Measurements from ENCODE around the gene STPG1. TPM values are rescaled to one million over a fixed set of nuclear protein-coding genes. Genes with fewer than 3 reads are reported as not detected.

STPG1 gene
- total RNA-seq, 5 donors from 2014 or later (not counting 1 experiment from before 2014, with no cell fraction given), result 3.4 to 5.6 (median 5.4) TPM

- 85% methylated on average over 5 of the region's 7 CpGs for WGBS (ENCODE audit: insufficient coverage)
- no peaks in the 10 kb centered on the region for H3K36me3 Mint-ChIP-seq
- H3K4me3 Mint-ChIP-seq, result no peak overlapping the region
- ATAC-seq (replicated peaks in 1 of 4) (no peak), DNase-seq (no peak)
- peaks cover 3 to 4% of the 10 kb centered on the region in 2 donors for H3K27me3 Mint-ChIP-seq
- CTCF ChIA-PET, result no interaction called here
- Histone ChIP-seq H3K9me3 (no peaks in the 10 kb centered on the region), H3K4me3 (ENCODE audit: control insufficient read depth in 1 of 2, extremely low read depth in 1 of 2, low read length in 1 of 2) (no peak overlapping the region), H3K4me1 (ENCODE audit: control insufficient read depth in 1 of 2, extremely low read depth in 1 of 2, insufficient read depth in 2 of 2, low read length in 2 of 2) (peaks cover 0 to 4% of the 10 kb centered on the region in 2 experiments), H3K36me3 (ENCODE audit: control insufficient read depth in 2 of 2, extremely low read depth in 1 of 2, insufficient read depth in 1 of 2, low read length in 1 of 2) (no peaks in the 10 kb centered on the region), H3K27ac (ENCODE audit: low read length) (no peak overlapping the region), H3K27me3 (replicated peaks in 1 of 2; ENCODE audit: control insufficient read depth in 2 of 2, extremely low read depth in 1 of 2, insufficient read depth in 2 of 2, low read length in 1 of 2) (peaks cover 0 to 15% of the 10 kb centered on the region in 2 experiments)
- POLR2A ChIA-PET, result no interaction called here
- H3K27ac Mint-ChIP-seq, result no peak overlapping the region
- no peaks in the 10 kb centered on the region for H3K9me3 Mint-ChIP-seq
- no peaks in the 10 kb centered on the region for H3K4me1 Mint-ChIP-seq
Measured at GRCh38 chr1:24331961-24332673, 81.5 kb downstream of the STPG1 start.

GRCh38 chr1:24329797-24330543 lies 83.6 kb downstream of the STPG1 start:
- DNase-seq (no peak), ATAC-seq (replicated peaks in 1 of 4) (no peak)
- Histone ChIP-seq H3K9me3 (no peaks in the 10 kb centered on the region), H3K4me1 (ENCODE audit: control insufficient read depth in 1 of 2, extremely low read depth in 1 of 2, insufficient read depth in 2 of 2, low read length in 2 of 2) (peaks cover 0 to 4% of the 10 kb centered on the region in 2 experiments), H3K27me3 (replicated peaks in 1 of 2; ENCODE audit: control insufficient read depth in 2 of 2, extremely low read depth in 1 of 2, insufficient read depth in 2 of 2, low read length in 1 of 2) (peaks cover 0 to 15% of the 10 kb centered on the region in 2 experiments), H3K27ac (ENCODE audit: low read length) (no peak overlapping the region), H3K36me3 (ENCODE audit: control insufficient read depth in 2 of 2, extremely low read depth in 1 of 2, insufficient read depth in 1 of 2, low read length in 1 of 2) (no peaks in the 10 kb centered on the region), H3K4me3 (ENCODE audit: control insufficient read depth in 1 of 2, extremely low read depth in 1 of 2, low read length in 1 of 2) (no peak overlapping the region)
- Mint-ChIP-seq H3K27me3 (peaks cover 3 to 12% of the 10 kb centered on the region in 2 donors), H3K9me3 (no peaks in the 10 kb centered on the region), H3K4me3 (no peak overlapping the region), H3K4me1 (peaks cover 0 to 1% (median 0%) of the 10 kb centered on the region in 3 donors), H3K36me3 (no peaks in the 10 kb centered on the region), H3K27ac (no peak overlapping the region)
- no CpG with 5 or more reads among the region's 2 CpGs for WGBS (ENCODE audit: insufficient coverage)
- CTCF ChIA-PET, result interaction anchor here in 1 of 2 donors (0.8 kb wide), 1 partner anchor 11 kb away, joined by 4 read pairs; no protein-coding TSS in a partner anchor
- POLR2A ChIA-PET, result no interaction called here

GRCh38 chr1:24329331-24329730 lies 84.3 kb downstream of the STPG1 start:
- DNase-seq, result no peak
- H3K36me3 ChIP-seq (ENCODE audit: control insufficient read depth in 2 of 2, extremely low read depth in 1 of 2, insufficient read depth in 1 of 2, low read length in 1 of 2), result no peaks in the 10 kb centered on the region
- Mint-ChIP-seq H3K4me1 (peaks cover 0 to 1% (median 0%) of the 10 kb centered on the region in 3 donors), H3K4me3 (no peak overlapping the region), H3K27me3 (peaks cover 3 to 12% of the 10 kb centered on the region in 2 donors), H3K27ac (no peak overlapping the region), H3K9me3 (no peaks in the 10 kb centered on the region), H3K36me3 (no peaks in the 10 kb centered on the region)
- H3K4me3 ChIP-seq (ENCODE audit: control insufficient read depth in 1 of 2, extremely low read depth in 1 of 2, low read length in 1 of 2), result no peak overlapping the region
- ChIA-PET POLR2A (no interaction called here), CTCF (no interaction called here)
- peaks cover 0 to 15% of the 10 kb centered on the region in 2 experiments for H3K27me3 ChIP-seq (replicated peaks in 1 of 2; ENCODE audit: control insufficient read depth in 2 of 2, extremely low read depth in 1 of 2, insufficient read depth in 2 of 2, low read length in 1 of 2)
- 75% methylated on average over 9 of the region's 9 CpGs for WGBS (ENCODE audit: insufficient coverage)
- peaks cover 0 to 4% of the 10 kb centered on the region in 2 experiments for H3K4me1 ChIP-seq (ENCODE audit: control insufficient read depth in 1 of 2, extremely low read depth in 1 of 2, insufficient read depth in 2 of 2, low read length in 2 of 2)
- no peak overlapping the region for H3K27ac ChIP-seq (ENCODE audit: low read length)
- no peaks in the 10 kb centered on the region for H3K9me3 ChIP-seq
- ATAC-seq (replicated peaks in 1 of 4), result no peak

GRCh38 chr1:24327891-24328290 lies 85.7 kb downstream of the STPG1 start:
- H3K4me1 ChIP-seq (ENCODE audit: control insufficient read depth in 1 of 2, extremely low read depth in 1 of 2, insufficient read depth in 2 of 2, low read length in 2 of 2), result peaks cover under 1 to 5% of the 10 kb centered on the region in 2 experiments
- no peaks in the 10 kb centered on the region for H3K9me3 ChIP-seq
- POLR2A ChIA-PET, result no interaction called here
- Mint-ChIP-seq H3K4me3 (no peak overlapping the region), H3K27me3 (peaks cover 0 to 15% of the 10 kb centered on the region in 2 donors), H3K27ac (no peak overlapping the region), H3K4me1 (peaks cover 2 to 4% (median 3%) of the 10 kb centered on the region in 3 donors), H3K36me3 (no peaks in the 10 kb centered on the region), H3K9me3 (no peaks in the 10 kb centered on the region)
- H3K36me3 ChIP-seq (ENCODE audit: control insufficient read depth in 2 of 2, extremely low read depth in 1 of 2, insufficient read depth in 1 of 2, low read length in 1 of 2), result no peaks in the 10 kb centered on the region
- H3K27ac ChIP-seq (ENCODE audit: low read length), result no peak overlapping the region
- peaks cover 0 to 15% of the 10 kb centered on the region in 2 experiments for H3K27me3 ChIP-seq (replicated peaks in 1 of 2; ENCODE audit: control insufficient read depth in 2 of 2, extremely low read depth in 1 of 2, insufficient read depth in 2 of 2, low read length in 1 of 2)
- H3K4me3 ChIP-seq (ENCODE audit: control insufficient read depth in 1 of 2, extremely low read depth in 1 of 2, low read length in 1 of 2), result no peak overlapping the region
- no CpG with 5 or more reads among the region's 2 CpGs for WGBS (ENCODE audit: insufficient coverage)
- no peak for ATAC-seq (replicated peaks in 1 of 4)
- CTCF ChIA-PET, result interaction anchor here in 1 of 2 donors (0.6 kb wide), 1 partner anchor 124 kb away, joined by 6 read pairs; no protein-coding TSS in a partner anchor
- no peak for DNase-seq

GRCh38 chr1:24327486-24327885 lies 86.1 kb downstream of the STPG1 start:
- Mint-ChIP-seq H3K27me3 (peaks cover 0 to 17% of the 10 kb centered on the region in 2 donors), H3K36me3 (no peaks in the 10 kb centered on the region), H3K4me3 (no peak overlapping the region), H3K4me1 (peaks cover 6 to 8% (median 7%) of the 10 kb centered on the region in 3 donors), H3K27ac (no peak overlapping the region), H3K9me3 (no peaks in the 10 kb centered on the region)
- H3K27me3 ChIP-seq (replicated peaks in 1 of 2; ENCODE audit: control insufficient read depth in 2 of 2, extremely low read depth in 1 of 2, insufficient read depth in 2 of 2, low read length in 1 of 2), result peaks cover 0 to 18% of the 10 kb centered on the region in 2 experiments
- H3K4me3 ChIP-seq (ENCODE audit: control insufficient read depth in 1 of 2, extremely low read depth in 1 of 2, low read length in 1 of 2), result no peak overlapping the region
- POLR2A ChIA-PET, result no interaction called here
- no peaks in the 10 kb centered on the region for H3K36me3 ChIP-seq (ENCODE audit: control insufficient read depth in 2 of 2, extremely low read depth in 1 of 2, insufficient read depth in 1 of 2, low read length in 1 of 2)
- CTCF ChIA-PET, result interaction anchor here in 1 of 2 donors (0.6 kb wide), 1 partner anchor 124 kb away, joined by 6 read pairs; no protein-coding TSS in a partner anchor
- ATAC-seq (replicated peaks in 1 of 4), result no peak
- DNase-seq, result no peak
- H3K4me1 ChIP-seq (ENCODE audit: control insufficient read depth in 1 of 2, extremely low read depth in 1 of 2, insufficient read depth in 2 of 2, low read length in 2 of 2), result peaks cover 4 to 9% of the 10 kb centered on the region in 2 experiments
- no peaks in the 10 kb centered on the region for H3K9me3 ChIP-seq
- H3K27ac ChIP-seq (ENCODE audit: low read length), result no peak overlapping the region

GRCh38 chr1:24325587-24326449 lies 87.8 kb downstream of the STPG1 start:
- Mint-ChIP-seq H3K4me1 (peaks cover 17 to 23% (median 19%) of the 10 kb centered on the region in 3 donors), H3K27me3 (peaks cover 0 to 22% of the 10 kb centered on the region in 2 donors), H3K36me3 (no peaks in the 10 kb centered on the region), H3K4me3 (no peak overlapping the region), H3K9me3 (no peaks in the 10 kb centered on the region), H3K27ac (no peak overlapping the region)
- ChIA-PET POLR2A (no interaction called here), CTCF (no interaction called here)
- H3K27me3 ChIP-seq (replicated peaks in 1 of 2; ENCODE audit: control insufficient read depth in 2 of 2, extremely low read depth in 1 of 2, insufficient read depth in 2 of 2, low read length in 1 of 2), result peaks cover 0 to 27% of the 10 kb centered on the region in 2 experiments
- no peak for DNase-seq
- H3K4me1 ChIP-seq (ENCODE audit: control insufficient read depth in 1 of 2, extremely low read depth in 1 of 2, insufficient read depth in 2 of 2, low read length in 2 of 2), result peaks cover 11 to 26% of the 10 kb centered on the region in 2 experiments
- H3K27ac ChIP-seq (ENCODE audit: low read length), result no peak overlapping the region
- no peaks in the 10 kb centered on the region for H3K36me3 ChIP-seq (ENCODE audit: control insufficient read depth in 2 of 2, extremely low read depth in 1 of 2, insufficient read depth in 1 of 2, low read length in 1 of 2)
- 90% methylated on average over 3 of the region's 7 CpGs for WGBS (ENCODE audit: insufficient coverage)
- H3K4me3 ChIP-seq (ENCODE audit: control insufficient read depth in 1 of 2, extremely low read depth in 1 of 2, low read length in 1 of 2), result no peak overlapping the region
- no peaks in the 10 kb centered on the region for H3K9me3 ChIP-seq
- no peak for ATAC-seq (replicated peaks in 1 of 4)

All from T-cell (primary cell).